T-helper 2 cell treated with Interferon-gamma antibody and Interleukin-4, amounts not matched to agents 5 μg/mL and 100 μg/mL, for 36 hours (primary cell): Measurements from ENCODE around the gene EIF3J.

Experiments
- DNase-seq: peaks from one replicate; pipeline ENCODE4 v3.0.0; 2021; ENCODE audit warnings: low spot score
- H3K27ac Mint-ChIP-seq: one replicate; pipeline ENCODE4 v1.8.0; 2021; ENCODE audit warnings: mild to moderate bottlenecking, mixed read lengths
- H3K27me3 Mint-ChIP-seq: one replicate; pipeline ENCODE4 v1.8.0; 2021; ENCODE audit warnings: low read depth, mixed read lengths
- H3K36me3 Mint-ChIP-seq: one replicate; pipeline ENCODE4 v1.8.0; 2021; ENCODE audit warnings: low read depth, mixed read lengths
- H3K4me1 Mint-ChIP-seq: one replicate; pipeline ENCODE4 v1.8.0; 2021; ENCODE audit warnings: low read depth, mixed read lengths
- H3K4me3 Mint-ChIP-seq: one replicate; pipeline ENCODE4 v1.8.0; 2022; ENCODE audit warnings: mild to moderate bottlenecking, moderate library complexity, mixed read lengths
- H3K9me3 Mint-ChIP-seq: one replicate; pipeline ENCODE4 v1.8.0; 2021; ENCODE audit warnings: mixed read lengths

The EIF3J gene, protein sequence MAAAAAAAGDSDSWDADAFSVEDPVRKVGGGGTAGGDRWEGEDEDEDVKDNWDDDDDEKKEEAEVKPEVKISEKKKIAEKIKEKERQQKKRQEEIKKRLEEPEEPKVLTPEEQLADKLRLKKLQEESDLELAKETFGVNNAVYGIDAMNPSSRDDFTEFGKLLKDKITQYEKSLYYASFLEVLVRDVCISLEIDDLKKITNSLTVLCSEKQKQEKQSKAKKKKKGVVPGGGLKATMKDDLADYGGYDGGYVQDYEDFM

DNA sequence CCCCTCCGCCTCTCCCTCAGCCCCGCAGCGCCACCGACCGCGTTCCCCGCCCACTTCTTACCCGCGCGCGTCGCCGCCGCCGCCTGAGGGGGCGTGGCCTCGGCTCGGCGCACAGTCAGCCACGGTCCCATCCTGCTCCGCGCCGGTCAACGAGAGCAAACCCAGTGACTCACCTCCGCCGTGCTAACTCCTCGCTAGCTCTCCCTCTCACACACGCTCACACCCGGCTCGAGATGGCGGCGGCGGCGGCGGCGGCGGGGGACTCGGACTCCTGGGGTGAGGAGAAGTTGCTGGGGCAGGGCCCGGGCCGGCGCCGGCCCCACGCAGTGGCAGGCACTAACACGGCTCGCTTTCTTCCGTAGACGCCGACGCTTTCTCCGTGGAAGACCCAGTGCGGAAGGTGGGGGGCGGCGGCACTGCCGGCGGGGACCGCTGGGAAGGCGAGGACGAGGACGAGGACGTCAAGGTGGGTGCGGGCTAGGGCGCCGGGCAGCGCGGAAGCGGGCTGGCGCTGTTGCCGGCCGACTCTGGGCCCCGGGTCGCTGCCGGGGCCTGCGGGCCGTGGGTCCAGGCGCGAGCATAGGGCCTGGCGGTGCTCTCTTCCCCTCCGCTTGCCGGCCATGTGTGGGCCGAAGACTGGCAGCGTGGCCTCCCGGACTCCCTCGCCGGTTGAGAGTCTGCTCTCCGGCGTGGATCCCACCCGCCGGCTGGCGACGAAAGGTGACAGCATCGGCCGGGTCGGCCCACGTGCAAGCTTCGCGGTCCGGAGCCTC is at the start of gene EIF3J:
EIF3J (plus strand) TSS at position 186 of the 773 bp plus-strand sequence; CDS start at position 234, 48 bp downstream.
- DNase-seq: peak; percentile 97
- Mint-ChIP-seq H3K9me3 (no peaks in the 10 kb centered on the region), H3K27ac (peak within 1 kb of the TSS; percentile 90), H3K27me3 (no peaks in the 10 kb centered on the region), H3K4me1 (peaks cover 34% of the 10 kb centered on the region), H3K4me3 (peak within 1 kb of the TSS; percentile 91), H3K36me3 (peaks cover 43% of the 10 kb centered on the region)

DNA sequence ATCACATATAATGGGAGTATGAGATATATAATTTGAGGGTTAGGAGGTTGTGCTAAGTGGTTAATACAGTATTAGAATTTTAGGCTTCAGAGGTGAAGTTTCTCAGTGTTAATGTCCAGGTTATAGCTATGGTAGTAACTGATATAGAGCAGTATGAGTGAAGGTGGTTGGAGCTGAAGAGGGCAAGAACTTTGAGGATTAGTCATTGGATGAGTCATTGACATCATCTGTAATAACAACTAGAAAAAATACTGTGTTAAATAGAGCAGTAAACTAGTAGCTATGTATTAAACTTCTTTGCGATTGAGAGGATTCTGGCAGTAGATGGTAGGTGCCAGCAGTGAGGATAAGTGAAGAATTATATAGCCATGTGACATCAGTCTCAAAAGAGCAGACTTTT is 47.5 kb upstream of the EIF3J start:
- DNase-seq: no peak
- H3K4me1 Mint-ChIP-seq: peaks cover 19% of the 10 kb centered on the region
- no peaks in the 10 kb centered on the region for H3K27me3 Mint-ChIP-seq
- H3K36me3 Mint-ChIP-seq: peaks cover 41% of the 10 kb centered on the region
- no peaks in the 10 kb centered on the region for H3K9me3 Mint-ChIP-seq
- no peak overlapping the region for H3K4me3 Mint-ChIP-seq
- no peak overlapping the region for H3K27ac Mint-ChIP-seq

DNA sequence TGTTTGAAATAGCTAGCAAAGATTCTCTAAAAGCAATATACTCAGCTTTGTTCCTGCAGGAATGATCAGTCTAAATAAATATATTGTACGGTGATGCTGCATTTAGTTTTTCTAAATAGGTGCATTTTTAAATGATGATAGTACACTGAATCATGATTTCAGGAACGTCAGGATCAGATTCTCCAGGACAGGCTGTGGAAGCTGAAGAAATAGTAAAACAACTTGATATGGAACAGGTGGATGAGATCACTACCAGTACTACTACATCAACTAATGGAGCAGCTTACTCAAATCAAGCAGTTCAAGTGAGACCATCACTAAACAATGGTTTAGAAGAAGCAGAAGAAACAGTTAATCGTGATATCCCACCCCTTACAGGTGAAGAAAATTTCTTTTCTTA is 46.3 kb upstream of the EIF3J start:
- peaks cover 38% of the 10 kb centered on the region for H3K36me3 Mint-ChIP-seq
- no peak overlapping the region for H3K4me3 Mint-ChIP-seq
- H3K9me3 Mint-ChIP-seq: no peaks in the 10 kb centered on the region
- DNase-seq: no peak
- H3K27ac Mint-ChIP-seq: no peak overlapping the region
- peaks cover 18% of the 10 kb centered on the region for H3K4me1 Mint-ChIP-seq
- H3K27me3 Mint-ChIP-seq: no peaks in the 10 kb centered on the region

DNA sequence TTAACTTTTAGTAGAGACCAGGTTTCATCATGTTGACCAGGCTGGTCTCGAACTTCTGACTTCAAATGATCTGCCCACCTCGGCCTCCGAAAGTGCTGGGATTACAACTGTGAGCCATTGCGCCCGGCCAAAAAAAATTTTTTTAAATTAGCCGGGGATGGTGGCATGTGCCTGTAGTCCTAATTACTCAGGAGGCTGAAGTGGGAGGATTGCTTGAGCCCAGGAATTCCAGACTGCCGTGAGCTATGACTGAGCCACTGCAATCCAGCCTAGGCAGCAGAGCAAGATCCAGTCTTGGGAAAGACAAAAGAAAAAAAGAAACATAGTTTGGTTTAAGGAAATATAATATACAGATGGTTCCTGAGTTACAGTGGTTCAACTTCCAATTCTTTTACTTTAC is 44.9 kb upstream of the EIF3J start:
- peaks cover 18% of the 10 kb centered on the region for H3K4me1 Mint-ChIP-seq
- H3K27ac Mint-ChIP-seq: no peak overlapping the region
- no peak overlapping the region for H3K4me3 Mint-ChIP-seq
- no peak for DNase-seq
- no peaks in the 10 kb centered on the region for H3K27me3 Mint-ChIP-seq
- no peaks in the 10 kb centered on the region for H3K9me3 Mint-ChIP-seq
- H3K36me3 Mint-ChIP-seq: peaks cover 43% of the 10 kb centered on the region

DNA sequence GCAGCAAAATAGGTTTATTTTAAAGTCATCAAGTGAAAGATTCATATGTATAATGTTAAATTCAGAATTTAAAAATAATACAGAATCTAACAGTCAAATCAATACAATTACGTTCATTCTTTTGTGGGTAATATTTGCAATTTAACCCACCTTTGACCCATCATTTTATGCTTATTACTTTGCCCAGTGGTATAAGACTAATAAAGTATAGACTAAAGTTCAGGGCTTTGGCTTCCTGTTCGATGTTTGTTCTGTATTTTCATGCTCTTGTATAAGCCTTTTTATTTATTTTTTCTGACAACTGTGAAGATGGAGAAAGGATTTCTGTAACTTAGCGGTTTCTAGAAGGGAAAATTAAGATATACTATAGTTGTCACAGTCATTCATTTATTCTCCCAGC is 44.3 kb upstream of the EIF3J start:
- H3K9me3 Mint-ChIP-seq: no peaks in the 10 kb centered on the region
- no peaks in the 10 kb centered on the region for H3K27me3 Mint-ChIP-seq
- DNase-seq: no peak
- no peak overlapping the region for H3K4me3 Mint-ChIP-seq
- peaks cover 13% of the 10 kb centered on the region for H3K4me1 Mint-ChIP-seq
- H3K36me3 Mint-ChIP-seq: peaks cover 36% of the 10 kb centered on the region
- no peak overlapping the region for H3K27ac Mint-ChIP-seq

DNA sequence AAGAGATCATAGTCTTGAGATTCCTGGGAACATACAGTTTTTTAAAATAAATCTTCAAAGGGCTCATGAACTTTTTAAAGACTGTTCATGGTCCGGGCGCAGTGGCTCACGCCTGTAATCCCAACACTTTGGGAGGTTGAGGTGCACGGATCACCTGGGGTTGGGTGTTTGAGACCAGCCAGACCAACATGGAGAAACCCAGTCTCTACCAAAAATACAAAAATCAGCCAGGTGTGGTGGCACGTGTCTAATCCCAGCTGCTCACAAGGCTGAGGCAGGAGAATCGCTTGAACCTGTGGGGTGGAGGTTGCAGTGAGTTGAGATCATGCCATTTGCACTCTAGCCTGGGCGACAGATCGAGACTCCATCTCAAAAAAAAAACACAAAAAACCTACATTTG is 41.4 kb upstream of the EIF3J start:
- H3K36me3 Mint-ChIP-seq: peaks cover 36% of the 10 kb centered on the region
- no peak for DNase-seq

DNA sequence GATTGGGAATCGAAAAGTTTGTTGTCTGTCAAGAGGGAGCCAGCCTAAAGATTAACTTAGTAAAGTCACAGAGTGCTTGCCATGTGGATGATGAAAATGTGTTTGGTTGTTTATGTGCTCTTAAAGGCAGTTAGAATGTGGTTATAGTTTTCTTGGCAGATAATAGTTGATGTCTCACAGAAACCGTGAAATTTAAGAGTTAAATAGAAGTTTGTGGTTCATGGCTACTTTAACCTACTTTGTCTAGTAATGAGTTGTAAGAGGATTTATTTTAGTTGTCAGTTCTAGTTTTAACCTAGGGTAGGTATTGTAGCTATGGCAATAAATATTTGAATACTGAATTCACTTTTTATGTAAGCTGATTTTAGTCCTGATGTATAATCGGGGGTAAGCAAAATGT is 36.4 kb upstream of the EIF3J start:
- Mint-ChIP-seq H3K36me3 (peaks cover 37% of the 10 kb centered on the region), H3K4me3 (peak overlapping the region; percentile 4), H3K4me1 (peaks cover 25% of the 10 kb centered on the region), H3K27me3 (no peaks in the 10 kb centered on the region), H3K9me3 (no peaks in the 10 kb centered on the region), H3K27ac (peak overlapping the region; percentile 23)
- no peak for DNase-seq

More for the DNA sequence above, 41.4 kb upstream of the EIF3J start:
- Mint-ChIP-seq H3K4me3 (no peak overlapping the region), H3K9me3 (no peaks in the 10 kb centered on the region), H3K4me1 (peaks cover 14% of the 10 kb centered on the region), H3K27ac (no peak overlapping the region), H3K27me3 (no peaks in the 10 kb centered on the region)

DNA sequence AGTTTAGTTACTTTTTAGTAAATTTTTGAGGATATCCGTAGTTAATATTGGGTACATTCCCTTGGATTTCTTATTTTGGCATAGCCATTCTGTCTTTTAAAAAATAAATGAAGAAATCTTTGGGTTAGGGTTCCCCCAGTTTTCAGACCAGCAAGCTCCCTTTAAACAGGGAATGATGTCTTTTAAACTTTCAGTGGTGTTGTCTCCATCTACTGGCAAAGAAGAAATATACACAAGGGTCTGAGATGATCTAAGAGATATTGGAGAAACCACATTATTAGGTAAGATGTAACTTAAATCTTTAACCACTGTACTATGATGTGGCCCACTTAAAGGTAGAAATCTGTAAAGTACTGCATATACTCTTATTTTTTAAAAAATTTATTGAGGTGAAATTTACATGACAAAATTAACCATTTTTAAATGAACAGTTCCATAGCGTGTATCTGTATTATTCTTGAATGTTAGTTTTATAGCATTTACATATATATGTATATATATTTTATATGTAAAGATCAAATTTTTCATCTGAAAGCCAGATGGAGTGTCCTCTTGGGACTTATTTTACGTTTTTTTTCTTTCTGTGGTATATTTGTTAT is 35.1 kb upstream of the EIF3J start:
- Mint-ChIP-seq H3K9me3 (no peaks in the 10 kb centered on the region), H3K27me3 (no peaks in the 10 kb centered on the region), H3K36me3 (peaks cover 30% of the 10 kb centered on the region), H3K4me3 (no peak overlapping the region), H3K27ac (peak overlapping the region; percentile 11), H3K4me1 (peaks cover 24% of the 10 kb centered on the region)
- DNase-seq: no peak

DNA sequence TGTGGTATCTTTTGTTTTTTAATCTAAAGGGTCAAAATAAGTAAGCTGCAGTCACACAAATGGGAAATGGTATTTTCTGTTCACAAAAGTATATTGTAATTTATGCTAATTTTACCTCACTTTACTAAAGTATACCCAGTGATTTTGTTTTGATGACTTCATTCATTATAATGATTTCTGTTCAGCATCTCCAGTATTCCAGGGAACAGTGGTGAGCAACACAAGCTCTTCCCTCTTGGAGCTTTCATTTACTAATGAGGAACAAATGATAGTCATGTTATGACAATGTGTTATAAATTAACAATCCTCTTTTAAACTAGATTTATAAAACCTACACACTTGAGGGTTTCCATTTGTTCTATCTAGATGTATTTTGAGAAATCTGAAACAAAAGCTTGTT is 20.5 kb upstream of the EIF3J start:
- no peak overlapping the region for H3K4me3 Mint-ChIP-seq
- peaks cover 5% of the 10 kb centered on the region for H3K4me1 Mint-ChIP-seq
- H3K36me3 Mint-ChIP-seq: peaks cover 33% of the 10 kb centered on the region
- H3K27me3 Mint-ChIP-seq: no peaks in the 10 kb centered on the region
- no peak for DNase-seq
- no peaks in the 10 kb centered on the region for H3K9me3 Mint-ChIP-seq
- H3K27ac Mint-ChIP-seq: no peak overlapping the region

DNA sequence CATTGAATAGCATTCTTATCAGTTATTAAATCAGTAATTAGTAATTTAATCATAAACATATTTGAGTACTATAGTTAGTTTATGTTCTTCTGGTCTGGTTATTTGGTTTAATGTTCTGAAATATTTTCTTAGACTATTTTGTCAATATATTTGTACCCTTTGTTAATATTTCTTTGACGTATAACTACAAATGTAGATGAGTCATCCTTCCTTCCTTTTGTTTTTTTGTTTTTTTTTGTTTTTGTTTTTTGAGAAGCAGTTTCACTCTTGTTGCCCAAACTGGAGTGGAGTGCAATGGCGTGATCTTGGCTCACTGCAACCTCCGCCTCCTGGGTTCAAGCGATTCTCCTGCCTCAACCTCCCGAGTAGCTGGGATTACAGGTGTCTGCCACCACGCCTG is 17.4 kb upstream of the EIF3J start:
- Mint-ChIP-seq H3K27ac (no peak overlapping the region), H3K36me3 (peaks cover 39% of the 10 kb centered on the region), H3K27me3 (no peaks in the 10 kb centered on the region), H3K4me1 (peaks cover 2% of the 10 kb centered on the region), H3K9me3 (no peaks in the 10 kb centered on the region), H3K4me3 (no peak overlapping the region)
- DNase-seq: no peak

DNA sequence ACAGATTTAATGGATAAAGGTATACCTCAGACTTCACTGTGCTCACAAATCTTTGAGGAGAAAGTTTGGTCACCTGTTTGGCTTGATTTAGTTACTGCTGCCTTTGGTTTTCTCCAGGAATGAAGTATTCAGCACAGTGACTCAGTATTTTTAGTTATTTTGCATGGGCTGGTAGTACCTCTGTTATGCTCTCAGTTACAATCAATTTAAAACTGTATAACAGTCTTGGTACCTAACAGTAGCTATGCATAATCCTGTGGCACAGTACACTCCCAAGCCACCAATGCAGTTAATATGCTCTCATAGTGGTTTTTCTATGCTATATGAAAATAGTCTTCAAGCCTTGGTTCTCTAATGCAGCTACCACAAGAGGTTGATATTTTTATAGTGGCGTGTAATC is 11.9 kb upstream of the EIF3J start:
- H3K4me3 Mint-ChIP-seq: no peak overlapping the region
- no peaks in the 10 kb centered on the region for H3K9me3 Mint-ChIP-seq
- no peak for DNase-seq
- no peak overlapping the region for H3K27ac Mint-ChIP-seq
- H3K36me3 Mint-ChIP-seq: peaks cover 35% of the 10 kb centered on the region
- no peaks in the 10 kb centered on the region for H3K27me3 Mint-ChIP-seq
- H3K4me1 Mint-ChIP-seq: no peaks in the 10 kb centered on the region

DNA sequence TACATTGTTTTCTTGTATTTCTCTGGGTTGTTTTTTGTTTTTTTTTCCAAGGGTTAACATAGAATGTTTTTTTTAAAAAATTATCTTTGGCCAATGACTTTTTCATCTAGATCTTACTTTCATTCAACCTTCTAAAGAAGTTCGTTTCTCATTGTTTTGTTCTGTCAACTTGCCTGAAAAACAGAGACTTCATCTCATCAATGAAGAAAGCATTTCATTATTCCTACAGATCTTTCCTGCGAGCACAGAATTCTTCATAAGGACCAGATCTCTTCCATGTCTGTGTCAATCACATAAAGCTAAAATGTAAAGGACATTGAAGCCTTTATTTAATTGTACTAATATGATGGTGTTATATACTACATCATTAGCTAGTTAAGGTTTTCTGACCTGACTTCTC is 9.7 kb upstream of the EIF3J start:
- H3K36me3 Mint-ChIP-seq: peaks cover 25% of the 10 kb centered on the region
- H3K27ac Mint-ChIP-seq: no peak overlapping the region

DNA sequence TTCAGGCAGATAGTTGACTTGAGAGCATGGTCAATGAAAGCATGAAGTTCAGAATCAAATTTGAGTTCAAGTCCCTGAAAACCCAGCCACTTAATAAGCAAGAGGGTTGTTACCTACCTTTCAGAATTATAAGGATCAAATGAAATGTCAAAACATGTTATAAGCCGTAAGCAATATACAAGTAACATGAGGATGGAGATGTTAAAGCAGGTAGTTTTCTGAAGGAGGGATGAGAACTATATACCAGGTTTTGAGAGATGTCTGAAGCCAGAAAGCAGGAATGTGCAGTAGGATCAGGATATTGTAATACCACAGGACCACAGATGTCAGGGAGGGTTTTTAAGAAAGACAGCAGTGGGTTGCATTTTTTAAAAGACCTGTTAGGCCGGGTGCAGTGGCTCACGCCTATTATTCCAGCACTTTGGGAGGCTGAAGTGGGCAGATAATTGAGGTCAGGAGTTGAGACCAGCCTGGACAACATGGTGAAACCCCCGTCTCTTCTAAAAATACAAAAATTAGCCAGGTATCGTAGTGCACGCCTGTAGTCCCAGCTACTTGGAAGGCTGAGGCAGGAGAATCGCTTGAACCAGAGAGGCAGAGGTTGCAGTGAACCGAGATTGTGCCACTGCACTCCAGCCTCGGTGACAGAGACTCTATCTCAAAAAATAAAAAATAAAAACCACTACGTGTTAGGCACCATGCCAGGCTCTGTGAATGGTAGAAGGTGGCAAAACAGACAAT is 6.9 kb upstream of the EIF3J start:
- no peaks in the 10 kb centered on the region for H3K27me3 Mint-ChIP-seq
- H3K27ac Mint-ChIP-seq: no peak overlapping the region
- no peak overlapping the region for H3K4me3 Mint-ChIP-seq
- H3K4me1 Mint-ChIP-seq: peaks cover 3% of the 10 kb centered on the region
- H3K36me3 Mint-ChIP-seq: peaks cover 14% of the 10 kb centered on the region
- DNase-seq: no peak
- no peaks in the 10 kb centered on the region for H3K9me3 Mint-ChIP-seq

More for the DNA sequence above, 9.7 kb upstream of the EIF3J start:
- Mint-ChIP-seq H3K27me3 (no peaks in the 10 kb centered on the region), H3K9me3 (no peaks in the 10 kb centered on the region), H3K4me3 (no peak overlapping the region), H3K4me1 (no peaks in the 10 kb centered on the region)
- DNase-seq: no peak

DNA sequence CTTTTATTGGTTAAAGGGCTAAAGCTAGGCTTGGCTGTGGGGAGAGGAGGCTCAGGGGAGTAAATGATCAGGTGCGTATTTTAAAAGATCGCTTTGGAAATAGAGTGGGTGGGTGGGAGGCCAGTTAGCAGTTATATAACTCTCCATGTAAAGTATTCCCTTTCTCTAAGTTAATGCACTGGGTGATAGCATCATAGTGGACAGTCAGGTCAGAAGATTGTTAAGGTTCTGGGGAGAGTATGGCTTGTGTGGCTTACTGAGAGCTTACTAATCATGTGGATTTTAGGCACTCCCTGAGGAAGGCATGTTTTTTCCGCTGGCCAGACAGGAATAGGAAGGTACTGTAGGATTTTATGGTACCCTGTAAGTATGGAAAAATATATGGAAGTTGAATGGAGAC is 6.3 kb upstream of the EIF3J start:
- no peak for DNase-seq
- H3K4me1 Mint-ChIP-seq: peaks cover 5% of the 10 kb centered on the region
- H3K9me3 Mint-ChIP-seq: no peaks in the 10 kb centered on the region
- no peaks in the 10 kb centered on the region for H3K27me3 Mint-ChIP-seq
- H3K36me3 Mint-ChIP-seq: peaks cover 11% of the 10 kb centered on the region
- H3K27ac Mint-ChIP-seq: no peak overlapping the region
- H3K4me3 Mint-ChIP-seq: no peak overlapping the region
